H4 (cell line): ENCODE results near the gene CAND2. TPM values are rescaled to one million over a fixed set of nuclear protein-coding genes. Genes with fewer than 3 reads are reported as not detected.

Experiments
- total RNA-seq: library from RNA; depleted of rRNA; stranded (reverse); fragments of >200 nt; shearing (Covaris generic); gene quantifications from 2 replicates; pipeline ENCODE4 v1.2.3, GENCODE V29; 2014; rRNA removed

CAND2 gene
- total RNA-seq, 1 experiment from 2014 or later, result 0.72 TPM

Other genes starting within 250 kb of the CAND2 start
- 29.9 and 35.0 TPM in 2 replicates for gene MKRN2, start 239.6 kb upstream of the CAND2 start, total RNA-seq
- gene RAF1, start 132.6 kb upstream of the CAND2 start, total RNA-seq, result 81.5 and 89.2 TPM in 2 replicates
- 0.10 TPM in 1 of 2 replicates, not detected in the other for gene TMEM40, start 37.4 kb upstream of the CAND2 start, total RNA-seq
- gene RPL32, start 44.9 kb downstream of the CAND2 start, total RNA-seq, result 1,359 and 1,427 TPM in 2 replicates